Measurements from ENCODE around the gene RUNX1.

DNA sequence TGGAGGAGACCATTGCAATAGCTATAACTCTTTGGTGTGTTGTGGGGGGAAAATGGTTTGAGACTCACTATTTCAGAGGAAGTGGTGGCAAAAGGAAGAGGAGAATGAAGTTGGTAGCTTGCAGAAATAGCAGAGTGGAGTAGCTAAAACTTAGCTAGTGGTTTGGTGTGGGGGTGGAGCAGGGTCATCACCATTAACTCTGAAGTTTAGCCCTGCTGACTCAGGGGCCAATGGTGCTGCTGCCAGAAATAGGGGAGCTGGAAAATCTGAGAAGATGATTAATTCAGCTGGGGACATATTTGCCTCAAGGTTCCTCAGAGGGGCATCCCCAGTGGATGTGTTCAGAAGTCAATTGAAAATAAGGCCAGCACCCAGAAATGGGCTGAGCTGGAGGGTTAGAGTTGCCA lies 65.4 kb downstream of the RUNX1 start:
- TF ChIP-seq EZH2 (IDR thresholded peaks at IDR 0.05; ENCODE audit: borderline replicate concordance, low read depth, low read length, poor library complexity, severe bottlenecking) (no peak), CTCF (conservative IDR thresholded peaks at IDR 0.05; ENCODE audit: low read depth, low read length) (no peak)

Data from A673 (cell line).